ENCODE results near the gene DRC3. TPM values are rescaled to one million over a fixed set of nuclear protein-coding genes. Genes with fewer than 3 reads are reported as not detected.

Gene DRC3
- 0.76 and 1.7 TPM in 2 replicates for total RNA-seq (2012; rRNA removed)

- H3K4me2 ChIP-seq (ENCODE audit: low read length) = peak within 1 kb of the TSS; percentile 90
- H3K4me1 ChIP-seq (ENCODE audit: control insufficient read depth, insufficient read depth, low read length) = peaks cover 18% of the 10 kb centered on the region
- H3K4me3 ChIP-seq (ENCODE audit: low read length) = peak within 1 kb of the TSS; percentile 80
- H3K9me3 ChIP-seq (replicated peaks; ENCODE audit: low read length) = no peaks in the 10 kb centered on the region
- peak within 1 kb of the TSS; percentile 85 for H3K9ac ChIP-seq (ENCODE audit: low read depth, low read length)
- no peaks in the 10 kb centered on the region for H3K27me3 ChIP-seq (ENCODE audit: control insufficient read depth, insufficient read depth, low read length)
- H3K36me3 ChIP-seq (ENCODE audit: insufficient read depth, low read length) = no peaks in the 10 kb centered on the region
These were observed at the start of gene DRC3, which contains the start of gene TOM1L2 for GRCh38 chr17:17972126-17972951. DRC3 (plus strand) TSS chr17:17972862; CDS start chr17:17977599, 4,737 bp downstream. TOM1L2 (minus strand) TSS chr17:17972400; CDS start chr17:17972313, 87 bp downstream.

- Histone ChIP-seq H3K4me1 (ENCODE audit: control insufficient read depth, insufficient read depth, low read length) (peaks cover 78% of the 10 kb centered on the region), H3K27me3 (ENCODE audit: control insufficient read depth, insufficient read depth, low read length) (no peaks in the 10 kb centered on the region), H3K9me3 (replicated peaks; ENCODE audit: low read length) (no peaks in the 10 kb centered on the region), H3K4me3 (ENCODE audit: low read length) (no peak overlapping the region), H3K9ac (ENCODE audit: low read depth, low read length) (no peak overlapping the region), H3K36me3 (ENCODE audit: insufficient read depth, low read length) (no peaks in the 10 kb centered on the region), H3K4me2 (ENCODE audit: low read length) (peak overlapping the region; percentile 10)
These were observed 48.4 kb upstream of the DRC3 start for GRCh38 chr17:17924131-17924856.

- H3K27me3 ChIP-seq (ENCODE audit: control insufficient read depth, insufficient read depth, low read length) = no peaks in the 10 kb centered on the region
- H3K9ac ChIP-seq (ENCODE audit: low read depth, low read length) = no peak overlapping the region
- no peak overlapping the region for H3K4me3 ChIP-seq (ENCODE audit: low read length)
- no peak overlapping the region for H3K4me2 ChIP-seq (ENCODE audit: low read length)
- no peaks in the 10 kb centered on the region for H3K36me3 ChIP-seq (ENCODE audit: insufficient read depth, low read length)
- H3K4me1 ChIP-seq (ENCODE audit: control insufficient read depth, insufficient read depth, low read length) = peaks cover 78% of the 10 kb centered on the region
- H3K9me3 ChIP-seq (replicated peaks; ENCODE audit: low read length) = no peaks in the 10 kb centered on the region
These were observed 47.8 kb upstream of the DRC3 start for GRCh38 chr17:17924857-17925250.

- no peaks in the 10 kb centered on the region for H3K36me3 ChIP-seq (ENCODE audit: insufficient read depth, low read length)
- no peak overlapping the region for H3K4me2 ChIP-seq (ENCODE audit: low read length)
- H3K4me3 ChIP-seq (ENCODE audit: low read length) = no peak overlapping the region
- H3K4me1 ChIP-seq (ENCODE audit: control insufficient read depth, insufficient read depth, low read length) = peaks cover 79% of the 10 kb centered on the region
- no peaks in the 10 kb centered on the region for H3K9me3 ChIP-seq (replicated peaks; ENCODE audit: low read length)
- H3K27me3 ChIP-seq (ENCODE audit: control insufficient read depth, insufficient read depth, low read length) = no peaks in the 10 kb centered on the region
- H3K9ac ChIP-seq (ENCODE audit: low read depth, low read length) = no peak overlapping the region
These were observed 46.6 kb upstream of the DRC3 start for GRCh38 chr17:17926036-17926435.

- H3K4me2 ChIP-seq (ENCODE audit: low read length) = peak overlapping the region; percentile 3
- H3K9me3 ChIP-seq (replicated peaks; ENCODE audit: low read length) = no peaks in the 10 kb centered on the region
- H3K36me3 ChIP-seq (ENCODE audit: insufficient read depth, low read length) = no peaks in the 10 kb centered on the region
- no peaks in the 10 kb centered on the region for H3K27me3 ChIP-seq (ENCODE audit: control insufficient read depth, insufficient read depth, low read length)
- H3K4me1 ChIP-seq (ENCODE audit: control insufficient read depth, insufficient read depth, low read length) = peaks cover 77% of the 10 kb centered on the region
- H3K4me3 ChIP-seq (ENCODE audit: low read length) = no peak overlapping the region
- no peak overlapping the region for H3K9ac ChIP-seq (ENCODE audit: low read depth, low read length)
These were observed 45.7 kb upstream of the DRC3 start for GRCh38 chr17:17926840-17927449.

GRCh38 chr17:17928398-17929287, 44.0 kb upstream of the DRC3 start:
- H3K27me3 ChIP-seq (ENCODE audit: control insufficient read depth, insufficient read depth, low read length) = no peaks in the 10 kb centered on the region
- no peaks in the 10 kb centered on the region for H3K9me3 ChIP-seq (replicated peaks; ENCODE audit: low read length)
- H3K4me1 ChIP-seq (ENCODE audit: control insufficient read depth, insufficient read depth, low read length) = peaks cover 65% of the 10 kb centered on the region
- H3K4me3 ChIP-seq (ENCODE audit: low read length) = no peak overlapping the region
- no peak overlapping the region for H3K4me2 ChIP-seq (ENCODE audit: low read length)
- no peaks in the 10 kb centered on the region for H3K36me3 ChIP-seq (ENCODE audit: insufficient read depth, low read length)
- peak overlapping the region; percentile 40 for H3K9ac ChIP-seq (ENCODE audit: low read depth, low read length)

- H3K36me3 ChIP-seq (ENCODE audit: insufficient read depth, low read length) = no peaks in the 10 kb centered on the region
- peaks cover 66% of the 10 kb centered on the region for H3K4me1 ChIP-seq (ENCODE audit: control insufficient read depth, insufficient read depth, low read length)
- no peak overlapping the region for H3K4me3 ChIP-seq (ENCODE audit: low read length)
- H3K9ac ChIP-seq (ENCODE audit: low read depth, low read length) = no peak overlapping the region
- H3K4me2 ChIP-seq (ENCODE audit: low read length) = peak overlapping the region; percentile 41
- no peaks in the 10 kb centered on the region for H3K27me3 ChIP-seq (ENCODE audit: control insufficient read depth, insufficient read depth, low read length)
- no peaks in the 10 kb centered on the region for H3K9me3 ChIP-seq (replicated peaks; ENCODE audit: low read length)
These were observed 42.8 kb upstream of the DRC3 start for GRCh38 chr17:17929655-17930380.

GRCh38 chr17:17930674-17931073, 42.0 kb upstream of the DRC3 start:
- no peak overlapping the region for H3K4me3 ChIP-seq (ENCODE audit: low read length)
- H3K9me3 ChIP-seq (replicated peaks; ENCODE audit: low read length) = no peaks in the 10 kb centered on the region
- peaks cover 72% of the 10 kb centered on the region for H3K4me1 ChIP-seq (ENCODE audit: control insufficient read depth, insufficient read depth, low read length)
- H3K27me3 ChIP-seq (ENCODE audit: control insufficient read depth, insufficient read depth, low read length) = no peaks in the 10 kb centered on the region
- H3K9ac ChIP-seq (ENCODE audit: low read depth, low read length) = no peak overlapping the region
- H3K36me3 ChIP-seq (ENCODE audit: insufficient read depth, low read length) = no peaks in the 10 kb centered on the region
- H3K4me2 ChIP-seq (ENCODE audit: low read length) = no peak overlapping the region

- H3K9ac ChIP-seq (ENCODE audit: low read depth, low read length) = no peak overlapping the region
- no peak overlapping the region for H3K4me2 ChIP-seq (ENCODE audit: low read length)
- no peaks in the 10 kb centered on the region for H3K36me3 ChIP-seq (ENCODE audit: insufficient read depth, low read length)
- no peaks in the 10 kb centered on the region for H3K9me3 ChIP-seq (replicated peaks; ENCODE audit: low read length)
- H3K27me3 ChIP-seq (ENCODE audit: control insufficient read depth, insufficient read depth, low read length) = no peaks in the 10 kb centered on the region
- H3K4me1 ChIP-seq (ENCODE audit: control insufficient read depth, insufficient read depth, low read length) = peaks cover 77% of the 10 kb centered on the region
- no peak overlapping the region for H3K4me3 ChIP-seq (ENCODE audit: low read length)
These were observed 41.5 kb upstream of the DRC3 start for GRCh38 chr17:17931159-17931558.

- Histone ChIP-seq H3K9ac (ENCODE audit: low read depth, low read length) (no peak overlapping the region), H3K4me1 (ENCODE audit: control insufficient read depth, insufficient read depth, low read length) (peaks cover 82% of the 10 kb centered on the region), H3K9me3 (replicated peaks; ENCODE audit: low read length) (no peaks in the 10 kb centered on the region), H3K4me2 (ENCODE audit: low read length) (no peak overlapping the region), H3K36me3 (ENCODE audit: insufficient read depth, low read length) (no peaks in the 10 kb centered on the region), H3K4me3 (ENCODE audit: low read length) (no peak overlapping the region), H3K27me3 (ENCODE audit: control insufficient read depth, insufficient read depth, low read length) (no peaks in the 10 kb centered on the region)
These were observed 38.9 kb upstream of the DRC3 start for GRCh38 chr17:17933775-17934174.
